Measurements from ENCODE around the gene NME5. TPM values are rescaled to one million over a fixed set of nuclear protein-coding genes. Genes with fewer than 3 reads are reported as not detected.
"Not testable (repeated sequence)": the region's sequence is repeated elsewhere in the genome, so short reads cannot be mapped to it uniquely, and the experiment has no call there.

The NME5 gene, protein sequence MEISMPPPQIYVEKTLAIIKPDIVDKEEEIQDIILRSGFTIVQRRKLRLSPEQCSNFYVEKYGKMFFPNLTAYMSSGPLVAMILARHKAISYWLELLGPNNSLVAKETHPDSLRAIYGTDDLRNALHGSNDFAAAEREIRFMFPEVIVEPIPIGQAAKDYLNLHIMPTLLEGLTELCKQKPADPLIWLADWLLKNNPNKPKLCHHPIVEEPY
- total RNA-seq (2014; rRNA removed), result 0.17 TPM in 1 of 2 replicates, not detected in the other
- polyA plus RNA-seq (2012), result 0.18 TPM

DNA sequence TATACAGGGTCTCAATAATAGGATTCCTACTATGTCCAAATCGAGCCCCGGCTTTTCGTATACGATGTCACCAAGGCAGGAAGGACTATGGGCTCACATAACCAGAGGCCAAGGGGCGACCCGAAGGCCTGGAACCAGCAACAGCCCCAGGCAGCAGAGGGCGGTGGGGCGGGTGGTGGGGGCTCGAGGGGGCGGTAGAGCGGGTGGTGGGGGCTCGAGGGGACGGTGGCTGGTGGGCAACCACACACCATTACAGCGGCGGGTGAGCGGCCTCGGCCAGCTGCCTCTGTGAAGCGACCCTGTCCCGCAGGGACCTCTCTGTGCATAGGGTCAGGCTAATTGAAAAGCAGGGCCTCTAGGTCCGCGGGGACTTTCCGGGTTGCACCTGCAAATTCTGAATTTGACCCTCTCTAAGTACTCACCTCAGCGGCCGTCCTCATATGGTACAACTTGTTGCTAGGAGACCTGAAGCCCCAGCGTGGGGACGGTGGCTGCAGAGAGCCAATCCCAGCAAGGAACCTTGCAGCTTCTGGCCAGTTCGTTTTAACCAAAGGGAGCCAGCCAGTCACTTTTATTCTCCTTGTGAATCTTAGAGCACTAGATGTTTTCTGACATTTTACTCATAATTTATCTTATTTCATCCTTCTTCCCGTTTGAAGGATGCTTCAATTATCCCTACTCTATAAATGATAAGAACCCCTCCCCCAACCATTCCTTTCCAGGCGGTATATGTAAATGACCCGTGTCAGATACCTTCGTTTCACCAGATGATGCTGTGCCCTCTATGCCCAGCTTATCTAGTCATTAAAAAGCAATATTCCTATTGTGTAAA lies at the start of gene NME5:
TSS of gene NME5 (minus strand) at position 480 of the 832 bp plus-strand sequence. CDS start 648 bp downstream, outside the sequence.
- peak; percentile 9 for DNase-seq (ENCODE audit: low read depth)

DNA sequence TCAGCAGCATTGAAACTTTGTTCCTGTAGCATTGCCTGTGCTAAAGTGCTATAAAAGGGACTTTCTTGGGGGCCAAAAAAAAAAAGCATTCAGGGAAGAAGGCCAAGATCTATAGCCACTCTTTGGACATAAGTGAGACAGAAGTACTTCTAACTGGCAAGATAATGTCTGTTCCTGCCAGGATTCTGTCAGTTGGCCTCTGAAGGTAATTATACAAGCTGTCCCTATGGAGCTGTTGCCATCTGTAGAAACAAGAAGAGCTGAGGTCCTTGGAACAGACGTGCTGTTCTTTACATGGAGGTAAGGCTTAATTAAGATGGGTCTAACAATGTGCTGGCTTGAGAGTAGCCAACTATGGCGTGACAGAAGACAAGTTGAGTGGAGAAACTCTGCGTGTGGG lies 49.4 kb upstream of the NME5 start:
- DNase-seq (ENCODE audit: low read depth), result no peak

DNA sequence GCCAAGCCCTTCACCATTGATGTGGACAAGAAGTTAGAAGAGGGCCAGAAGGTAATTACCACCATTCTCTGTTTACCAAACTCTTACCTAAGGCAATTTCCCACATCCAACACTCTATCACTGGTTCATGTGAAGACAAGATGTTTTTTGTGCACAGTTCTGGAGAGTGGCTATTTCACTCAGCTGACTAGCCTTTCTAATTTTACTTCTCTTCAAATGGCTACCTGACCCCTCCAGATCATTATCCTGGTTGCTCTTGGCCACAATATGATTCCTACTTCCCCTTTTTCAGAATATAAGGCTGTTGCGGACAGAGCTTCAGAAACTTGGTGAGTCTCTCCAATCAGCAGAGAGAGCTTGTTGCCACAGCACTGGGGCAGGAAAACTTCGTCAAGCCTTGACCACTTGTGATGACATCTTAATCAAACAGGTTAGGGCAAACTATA lies 46.8 kb upstream of the NME5 start:
- DNase-seq (ENCODE audit: low read depth), result no peak

- no peak for DNase-seq (ENCODE audit: low read depth)
Measured at GRCh38 chr5:138182808-138183207, 43.6 kb upstream of the NME5 start.

DNA sequence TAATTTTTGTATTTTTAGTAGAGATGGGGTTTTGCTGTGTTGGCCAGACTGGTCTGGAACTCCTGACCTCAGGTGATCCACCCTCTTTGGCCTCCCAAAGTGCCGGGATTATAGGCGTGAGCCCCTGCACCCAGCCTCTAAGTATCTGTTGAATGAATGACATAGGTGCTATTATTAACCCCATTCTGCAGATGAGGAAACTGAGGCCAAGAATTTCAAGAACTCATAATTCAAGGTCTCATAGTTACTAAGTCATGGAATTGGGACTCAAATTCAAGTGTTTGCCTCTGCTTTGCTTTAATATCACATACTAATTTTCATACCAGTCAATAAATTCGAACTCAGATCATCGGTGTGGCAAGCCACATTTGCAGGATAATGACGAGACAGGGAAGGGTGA lies 41.6 kb upstream of the NME5 start:
- no peak for DNase-seq (ENCODE audit: low read depth)

- DNase-seq (ENCODE audit: low read depth), result peak; percentile 73
Measured at GRCh38 chr5:138180183-138180782, 41.1 kb upstream of the NME5 start.

- peak; percentile 17 for DNase-seq (ENCODE audit: low read depth)
Measured at GRCh38 chr5:138179277-138179857, 40.1 kb upstream of the NME5 start.

DNA sequence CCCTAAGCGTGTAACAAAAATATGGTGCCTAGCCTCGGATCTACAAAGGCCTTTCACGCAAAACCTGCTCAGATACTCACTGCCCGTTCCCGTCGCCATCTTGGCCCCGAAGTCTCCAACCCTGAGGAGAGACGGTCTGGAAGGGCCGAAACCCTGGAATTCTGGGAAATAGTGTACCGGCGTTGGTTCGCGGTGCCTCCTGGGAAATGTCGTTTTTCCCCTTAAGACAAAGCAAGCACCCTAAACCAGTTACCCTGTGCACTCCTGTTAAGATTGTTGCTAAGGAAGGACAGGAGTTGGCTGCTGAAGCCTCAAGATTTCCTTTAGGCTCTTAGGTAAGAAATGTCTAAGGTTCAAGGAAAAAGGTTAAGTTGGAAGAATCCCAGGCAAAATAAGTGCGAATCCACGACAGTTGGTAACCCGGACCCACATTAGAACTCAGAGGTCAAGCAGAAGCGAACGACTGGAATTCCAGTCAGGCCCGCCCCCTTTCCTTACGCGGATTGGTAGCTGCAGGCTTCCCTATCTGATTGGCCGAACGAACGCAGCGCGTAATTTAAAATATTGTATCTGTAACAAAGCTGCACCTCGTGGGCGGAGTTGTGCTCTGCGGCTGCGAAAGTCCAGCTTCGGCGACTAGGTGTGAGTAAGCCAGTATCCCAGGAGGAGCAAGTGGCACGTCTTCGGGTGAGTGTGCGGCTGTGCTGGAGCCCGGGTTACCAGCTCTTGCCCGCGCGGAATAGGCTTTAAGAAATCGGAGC lies 39.5 kb upstream of the NME5 start, which contains the start of the genes BRD8 and KIF20A:
TSS of gene BRD8 (minus strand) at position 115 of the 761 bp plus-strand sequence. CDS start at position 99, 16 bp downstream.
TSS of gene KIF20A (plus strand) at position 597 of the 761 bp plus-strand sequence. CDS start 569 bp downstream, outside the sequence.
- peak; percentile 97 for DNase-seq (ENCODE audit: low read depth)

- peak; percentile 26 for DNase-seq (ENCODE audit: low read depth)
Measured at GRCh38 chr5:138177941-138178515, 38.8 kb upstream of the NME5 start.

DNA sequence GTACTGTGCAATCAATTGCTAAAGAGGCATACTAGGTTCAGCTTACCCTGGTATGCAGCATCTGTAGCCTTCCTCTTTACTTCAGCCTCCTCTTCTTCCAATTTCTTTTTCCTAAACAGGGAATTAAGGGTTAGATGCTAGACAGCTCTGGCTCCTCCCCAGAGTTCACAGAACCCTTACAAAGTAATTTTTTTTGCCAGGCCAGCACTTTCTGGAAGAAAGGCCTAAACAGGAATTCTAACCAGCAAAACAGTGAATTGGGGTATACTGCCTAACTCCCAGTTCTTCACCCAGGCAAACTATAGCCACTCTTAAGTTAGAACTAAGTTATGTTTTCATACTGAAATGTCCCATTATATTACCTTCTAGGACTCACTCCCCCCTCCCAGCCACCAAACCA lies 31.1 kb upstream of the NME5 start:
- DNase-seq (ENCODE audit: low read depth), result no peak

- DNase-seq (ENCODE audit: low read depth), result no peak
Measured at GRCh38 chr5:138169124-138169523, 29.9 kb upstream of the NME5 start.

DNA sequence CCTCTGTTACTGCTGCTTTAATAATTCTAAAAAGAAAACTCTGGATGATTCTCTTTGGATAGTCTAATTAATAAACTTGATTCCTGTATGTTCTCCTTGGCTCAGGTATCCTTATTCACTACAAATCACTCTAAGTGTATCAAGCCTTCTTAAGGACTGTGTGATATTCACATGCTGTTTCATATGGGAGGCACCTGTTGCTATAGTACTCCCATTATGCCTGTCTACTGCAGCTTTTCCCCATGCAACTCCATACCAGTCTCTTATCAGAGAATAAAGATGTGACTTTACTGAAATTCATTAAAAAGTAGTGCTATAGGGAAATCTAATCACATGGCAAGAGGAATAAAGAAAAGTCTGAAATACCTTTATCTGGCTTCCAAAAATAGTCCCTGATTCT lies 24.5 kb upstream of the NME5 start:
- no peak for DNase-seq (ENCODE audit: low read depth)

DNA sequence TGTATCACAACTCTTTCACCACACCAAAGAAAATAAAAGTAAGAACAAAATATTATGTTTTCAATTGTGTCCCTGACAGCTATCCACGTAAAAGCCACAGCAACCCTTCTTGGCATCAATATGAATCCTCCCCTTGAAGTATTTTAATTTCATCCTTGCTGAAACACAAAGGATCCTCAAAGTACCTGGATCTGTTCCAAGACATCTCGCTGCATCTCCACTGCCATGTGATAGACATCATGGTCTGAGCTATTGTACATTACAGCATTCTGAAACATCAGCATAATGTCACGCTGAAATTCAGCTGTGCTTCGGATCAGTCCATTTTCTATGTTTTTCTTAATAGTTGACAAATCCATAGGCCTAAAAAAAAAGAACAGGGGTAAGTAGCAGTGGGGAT lies 21.5 kb upstream of the NME5 start:
- no peak for DNase-seq (ENCODE audit: low read depth)

GRCh38 chr5:138159666-138160065 lies 20.4 kb upstream of the NME5 start:
- DNase-seq (ENCODE audit: low read depth), result no peak

DNA sequence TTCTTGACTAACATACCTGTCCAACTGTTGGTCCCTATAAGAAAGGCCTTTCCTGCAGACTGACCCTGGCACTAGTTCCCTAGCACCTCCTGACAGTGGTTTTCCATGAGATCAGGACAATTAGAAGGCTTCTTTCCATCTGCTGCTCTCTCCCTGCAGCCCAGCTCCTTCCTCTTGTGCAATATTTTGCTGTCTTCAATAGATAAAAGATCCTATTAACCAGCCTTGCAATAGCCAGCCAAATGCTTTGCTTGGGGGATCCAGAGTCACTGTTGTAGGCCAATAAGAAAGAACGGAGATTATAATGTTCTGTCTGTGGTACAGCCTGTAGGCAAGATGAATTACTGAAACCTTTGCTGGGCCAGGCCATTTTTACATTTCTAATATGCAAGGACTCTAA lies 18.4 kb upstream of the NME5 start:
- DNase-seq (ENCODE audit: low read depth), result no peak

GRCh38 chr5:138155977-138156376 lies 16.7 kb upstream of the NME5 start:
- not testable (repeated sequence) for DNase-seq (ENCODE audit: low read depth)

GRCh38 chr5:138149530-138149929 lies 10.3 kb upstream of the NME5 start:
- peak; percentile 12 for DNase-seq (ENCODE audit: low read depth)

- peak; percentile 68 for DNase-seq (ENCODE audit: low read depth)
Measured at GRCh38 chr5:138148811-138149210, 9.6 kb upstream of the NME5 start.

DNA sequence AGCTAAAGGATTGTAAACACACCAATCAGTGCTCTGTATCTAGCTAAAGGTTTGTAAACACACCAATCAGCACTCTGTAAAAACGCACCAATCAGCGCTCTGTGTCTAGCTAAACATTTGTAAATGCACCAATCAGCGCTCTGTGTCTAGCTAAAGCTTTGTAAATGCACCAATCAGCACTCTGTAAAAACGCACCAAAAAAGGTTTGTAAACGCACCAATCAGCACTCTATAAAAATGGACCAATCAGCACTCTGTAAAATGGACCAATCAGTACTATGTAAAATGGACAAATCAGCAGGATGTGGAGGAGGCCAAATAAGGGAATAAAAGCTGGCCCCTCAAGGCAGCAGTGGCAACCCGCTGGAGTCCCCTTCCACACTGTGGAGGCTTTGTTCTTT lies 4.3 kb upstream of the NME5 start:
- not testable (repeated sequence) for DNase-seq (ENCODE audit: low read depth)

DNA sequence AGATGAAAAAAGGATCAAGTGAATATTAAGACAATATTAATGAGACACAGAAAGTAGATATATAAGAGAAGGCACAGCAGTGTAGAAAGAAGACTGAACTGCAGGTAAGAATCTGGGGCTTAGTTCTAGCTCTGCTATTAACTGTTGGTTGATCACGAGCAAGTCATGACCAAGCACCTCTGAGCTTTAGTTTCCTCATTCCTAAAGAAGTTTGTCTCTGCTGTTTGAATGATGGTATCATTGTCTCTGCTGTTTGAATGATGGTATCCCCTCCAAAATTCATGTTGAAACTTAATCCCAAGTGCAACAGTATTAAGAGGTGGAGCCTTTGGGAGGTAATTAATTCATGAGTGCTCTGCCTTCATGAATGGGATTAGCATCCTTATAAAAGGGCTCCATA lies 2.5 kb upstream of the NME5 start:
- no peak for DNase-seq (ENCODE audit: low read depth)

GRCh38 chr5:138140268-138140667 lies 1.0 kb upstream of the NME5 start:
- DNase-seq (ENCODE audit: low read depth), result no peak

Data from LHCN-M2 (cell line).